ENCODE measurements around the gene AICDA.
"Not testable (repeated sequence)": the region's sequence is repeated elsewhere in the genome, so short reads cannot be mapped to it uniquely, and the experiment has no call there.

Gene AICDA

DNA sequence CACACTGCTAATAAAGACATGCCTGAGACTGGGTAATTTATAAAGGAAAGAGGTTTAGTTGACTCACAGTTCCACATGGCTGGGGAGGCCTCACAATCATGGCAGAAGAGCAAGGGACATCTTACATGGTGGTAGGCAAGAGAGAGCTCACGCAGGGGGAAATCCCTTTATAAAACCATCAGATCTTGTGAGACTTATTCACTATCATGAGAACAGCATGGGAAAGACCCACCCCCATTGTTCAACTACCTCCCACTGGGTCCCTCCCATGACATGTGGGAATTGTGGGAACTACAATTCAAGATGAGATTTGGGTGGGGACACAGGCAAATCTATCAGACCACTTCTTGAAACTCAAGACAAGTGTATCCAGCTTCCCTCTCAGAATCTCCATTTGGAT, 1.2 kb upstream of the AICDA start:
- not testable (repeated sequence) for FAIRE-seq; DNase-seq (ENCODE audit: low spot score)

DNA sequence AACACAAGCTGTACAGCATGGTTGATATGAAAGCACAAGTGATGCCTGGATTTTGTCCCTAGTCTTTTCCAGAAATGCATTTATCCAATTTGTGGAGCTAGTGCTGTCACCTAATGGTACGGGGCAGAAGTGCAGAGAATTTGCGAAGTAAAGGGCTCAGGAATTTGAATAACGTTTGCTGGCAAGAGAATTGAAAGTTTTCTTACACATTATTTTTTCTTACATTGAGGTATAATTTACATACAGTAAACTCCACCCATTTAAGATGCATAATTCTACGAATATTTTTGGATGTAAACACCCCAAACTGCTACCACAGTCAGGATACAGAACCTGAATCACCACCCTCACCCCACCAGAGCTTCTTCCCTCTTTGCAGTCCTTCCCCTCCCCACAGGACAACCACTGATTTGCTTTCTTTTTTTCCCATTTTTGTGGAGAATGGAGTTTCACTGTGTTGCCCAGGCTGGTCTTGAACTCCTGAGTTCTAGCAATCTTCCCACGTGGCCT, 3.5 kb downstream of the AICDA start:
- peak; percentile 78 for DNase-seq (ENCODE audit: low spot score)
- FAIRE-seq, result no peak

DNA sequence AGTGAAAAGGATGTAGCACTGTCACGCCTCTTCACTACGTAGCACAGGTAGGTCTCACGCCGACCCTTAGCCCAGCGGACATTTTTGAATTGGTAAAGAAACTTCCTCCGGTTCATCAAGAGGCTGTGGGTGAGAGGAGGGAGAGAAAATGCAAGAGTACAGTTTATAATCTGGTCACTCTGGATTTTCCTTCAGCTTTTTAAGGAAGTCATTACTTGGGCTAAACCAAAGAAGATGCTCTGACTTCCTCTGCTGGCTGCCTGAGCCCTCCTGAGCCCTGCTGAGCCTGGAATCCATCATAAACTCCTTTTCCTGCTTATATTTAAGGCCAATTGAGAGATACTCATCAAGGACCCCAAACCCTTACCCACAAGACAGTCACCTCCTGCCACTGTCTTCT, 5.8 kb downstream of the AICDA start:
- DNase-seq (ENCODE audit: low spot score) (no peak), FAIRE-seq (no peak)

DNA sequence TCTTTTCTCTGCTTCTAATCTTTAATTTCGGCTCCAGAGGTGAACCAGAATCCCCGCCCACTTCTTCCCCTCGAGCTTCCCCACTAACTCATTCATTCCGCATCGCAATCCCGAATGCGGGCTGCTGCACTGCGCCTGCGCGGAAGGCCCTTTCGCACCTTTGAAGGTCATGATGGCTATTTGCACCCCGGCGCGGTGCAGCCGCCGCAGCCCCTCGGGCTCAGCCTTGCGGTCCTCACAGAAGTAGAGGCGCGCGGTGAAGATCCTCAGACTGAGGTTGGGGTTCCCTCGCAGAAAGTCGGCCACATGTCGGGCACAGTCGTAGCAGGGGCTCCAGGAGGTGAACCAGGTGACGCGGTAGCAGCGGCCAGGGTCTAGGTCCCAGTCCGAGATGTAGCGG, 7.6 kb downstream of the AICDA start:
- FAIRE-seq (peak; percentile 13), DNase-seq (ENCODE audit: low spot score) (no peak)

DNA sequence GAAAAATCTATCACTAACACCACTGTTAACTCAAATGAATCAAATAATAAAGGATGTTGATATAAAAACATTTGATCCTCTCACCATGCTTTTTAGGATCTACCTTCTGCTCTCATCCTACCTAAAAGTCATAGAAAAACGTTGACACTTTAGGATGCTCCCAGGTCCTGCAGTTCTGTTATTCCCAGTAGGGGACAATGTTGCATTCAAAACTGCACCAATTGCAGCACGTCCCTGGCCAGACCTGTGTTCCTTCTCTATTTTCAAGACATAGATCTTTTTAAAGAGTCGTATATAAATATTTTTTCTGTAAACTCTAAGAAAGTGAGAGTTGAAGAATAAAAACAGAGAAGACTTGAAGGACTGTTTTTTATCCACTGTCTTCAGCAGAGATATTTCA, 8.8 kb downstream of the AICDA start:
- FAIRE-seq, result peak; percentile 70
- peak; percentile 26 for DNase-seq (ENCODE audit: low spot score)

DNA sequence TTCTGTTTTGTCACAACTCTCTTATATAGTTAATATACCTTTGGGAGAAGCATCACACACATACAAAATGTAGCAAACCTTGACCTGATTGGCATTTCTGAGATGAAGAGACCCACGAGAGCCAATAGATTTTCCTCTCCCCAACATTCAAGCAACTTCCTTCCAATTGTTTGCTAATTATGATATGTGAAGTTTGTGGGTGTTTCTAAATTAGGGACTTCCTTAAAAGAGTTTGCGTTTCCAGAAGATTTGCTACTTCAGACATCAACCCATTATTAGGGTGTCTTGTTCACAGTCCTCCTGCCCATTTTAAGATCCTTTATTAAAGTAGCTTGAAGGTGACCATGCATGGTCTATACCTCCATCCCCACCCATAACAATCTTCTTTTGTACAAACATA, 9.4 kb downstream of the AICDA start:
- FAIRE-seq, result no peak
- DNase-seq (ENCODE audit: low spot score), result no peak

DNA sequence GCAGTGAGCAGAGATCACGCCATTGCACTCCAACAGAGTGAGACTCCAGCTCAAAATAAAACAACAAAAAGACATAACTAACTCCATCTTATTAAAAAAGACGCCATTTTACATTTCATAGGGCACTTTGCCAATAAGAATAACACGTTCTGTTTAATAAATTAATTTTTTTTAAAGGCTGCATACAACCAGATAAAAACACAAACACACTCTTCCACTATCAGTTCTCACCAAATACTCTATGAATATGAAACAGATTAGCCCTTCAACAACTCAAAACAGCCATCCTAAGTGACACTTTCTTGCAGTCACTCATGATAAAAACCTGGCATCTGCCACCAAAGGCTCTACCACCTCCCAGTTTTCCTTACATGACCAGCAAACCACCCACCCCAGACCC, 16.1 kb downstream of the AICDA start:
- DNase-seq (ENCODE audit: low spot score), result no peak
- no peak for FAIRE-seq

DNA sequence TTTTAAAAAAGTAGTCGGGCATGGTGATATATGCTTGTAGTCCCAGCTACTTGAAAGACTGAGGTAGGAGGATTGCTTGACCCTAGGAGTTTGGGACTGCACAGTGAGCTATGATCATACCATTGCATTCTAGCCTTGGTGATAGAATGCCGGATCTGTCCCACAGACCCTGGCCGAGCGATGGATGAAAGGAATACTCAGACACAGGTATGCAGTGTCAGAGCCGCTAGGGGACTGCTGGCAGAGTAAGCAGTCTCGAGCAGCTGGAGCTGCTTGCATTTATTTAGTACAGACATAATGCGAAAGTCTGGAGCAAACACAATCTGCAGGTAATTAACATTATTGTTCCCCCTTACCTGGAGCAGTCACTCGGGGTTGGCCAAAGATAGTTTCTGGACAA, 18.6 kb downstream of the AICDA start:
- no peak for DNase-seq (ENCODE audit: low spot score)
- no peak for FAIRE-seq

DNA sequence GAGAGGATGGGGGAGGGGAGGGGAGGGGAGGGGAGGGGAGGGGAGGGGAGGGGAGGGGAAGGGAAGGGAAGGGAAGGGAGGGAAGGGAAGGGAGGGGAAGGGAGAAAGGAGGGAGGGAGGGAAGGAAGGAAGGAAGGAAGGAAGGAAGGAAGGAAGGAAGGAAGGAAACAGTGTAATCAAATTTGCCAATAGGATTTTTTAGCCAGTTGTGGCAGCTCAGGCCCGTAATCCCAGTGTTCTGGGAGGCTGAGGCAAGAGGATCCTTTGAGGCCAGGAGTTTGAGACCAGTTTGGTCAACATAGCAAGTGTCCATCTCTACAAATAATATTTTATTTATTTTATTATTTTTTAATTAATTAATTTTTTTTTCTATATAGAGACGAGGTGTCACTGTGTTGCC, 19.4 kb downstream of the AICDA start:
- no peak for DNase-seq (ENCODE audit: low spot score)

DNA sequence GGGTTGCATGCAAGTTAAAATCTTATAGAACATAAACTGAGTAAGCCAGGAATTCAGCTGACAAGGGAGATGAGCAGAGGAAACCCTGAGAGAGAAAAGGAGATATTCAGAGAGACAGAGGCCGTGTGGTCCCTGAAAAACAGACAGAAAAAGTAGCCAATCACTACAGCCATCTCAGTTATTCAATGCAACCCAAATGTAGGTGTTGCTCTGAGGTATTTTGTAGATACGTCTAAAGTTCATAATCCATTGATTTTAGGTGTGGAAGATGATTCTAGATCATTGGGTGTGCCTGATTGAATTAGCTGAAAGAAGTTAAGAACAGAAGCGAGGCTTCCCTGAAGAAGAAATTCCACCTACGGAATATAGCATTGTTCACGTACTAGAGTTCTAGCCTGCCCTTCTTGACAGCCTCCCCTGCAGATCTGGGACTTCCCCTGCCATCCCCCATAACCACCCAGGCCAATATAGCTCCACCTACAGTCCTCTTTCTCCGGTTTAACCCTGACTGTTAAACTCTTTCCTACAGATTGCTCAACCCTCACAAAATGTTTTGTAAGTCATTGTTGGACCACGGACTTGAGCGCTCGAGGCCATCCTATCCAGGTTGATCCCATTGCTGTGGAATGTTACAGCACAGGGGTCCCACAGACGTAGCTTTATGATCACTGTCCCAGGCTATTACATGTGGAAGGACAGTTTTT, 21.7 kb downstream of the AICDA start:
- no peak for DNase-seq (ENCODE audit: low spot score)
- FAIRE-seq, result no peak

More for the DNA sequence above, 19.4 kb downstream of the AICDA start:
- no peak for FAIRE-seq

DNA sequence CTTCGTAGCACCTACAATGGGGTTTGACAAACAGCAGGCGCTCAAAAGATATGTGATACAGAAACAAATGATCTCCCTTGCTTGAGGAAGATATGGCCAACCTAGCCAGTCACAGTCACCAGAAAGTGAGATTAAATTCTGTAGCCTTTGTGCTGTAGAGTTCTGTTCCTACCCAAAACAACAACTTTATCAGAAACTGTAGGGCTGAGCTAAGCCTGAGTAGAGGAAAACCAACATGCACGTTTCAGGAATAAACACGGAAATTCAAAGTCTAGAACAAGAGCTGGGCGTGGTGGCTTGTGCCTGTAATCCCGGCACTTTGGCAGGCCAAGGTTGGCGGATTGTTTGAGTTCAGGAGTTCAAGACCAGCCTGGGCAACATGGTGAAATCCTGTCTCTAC, 23.0 kb downstream of the AICDA start:
- FAIRE-seq (no peak), DNase-seq (ENCODE audit: low spot score) (no peak)

DNA sequence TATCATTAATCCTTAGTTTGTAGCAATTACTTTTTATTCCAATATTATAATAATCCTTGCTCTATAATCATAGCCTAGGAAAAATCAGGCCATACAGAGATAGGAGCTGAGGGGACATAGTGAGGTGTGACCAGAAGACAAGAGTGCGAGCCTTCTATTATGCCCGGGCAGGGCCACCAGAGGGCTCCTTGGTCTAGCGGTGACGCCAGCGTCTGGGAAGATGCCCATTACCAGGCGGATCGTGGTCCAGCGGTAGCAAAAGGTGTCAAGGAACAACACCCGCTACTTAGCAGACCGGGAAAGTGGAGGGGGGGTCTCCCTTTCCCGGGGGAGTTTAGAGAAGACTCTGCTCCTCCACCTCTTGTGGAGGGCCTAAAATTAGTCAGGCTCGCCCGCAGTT, 28.2 kb downstream of the AICDA start:
- not testable (repeated sequence) for FAIRE-seq; DNase-seq (ENCODE audit: low spot score)

DNA sequence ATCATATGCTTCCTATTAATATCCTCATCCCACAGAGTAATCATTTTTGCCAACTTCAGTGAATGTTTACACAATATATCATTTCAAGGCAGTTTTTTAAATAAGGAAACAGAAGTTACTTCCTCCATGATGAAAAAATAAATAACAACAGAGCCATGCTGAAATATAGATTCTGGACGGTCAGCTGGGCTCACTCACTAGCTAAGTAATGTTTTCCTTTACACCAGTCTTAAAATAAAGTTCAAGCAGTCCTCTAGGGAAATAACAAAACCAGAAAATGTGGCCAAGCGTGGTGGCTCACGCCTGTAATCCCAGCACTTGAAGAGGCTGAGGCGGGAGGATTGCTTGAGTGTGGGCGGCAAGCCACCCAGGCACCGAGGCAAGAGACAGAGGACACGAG, 28.7 kb downstream of the AICDA start:
- FAIRE-seq, result no peak
- no peak for DNase-seq (ENCODE audit: low spot score)

DNA sequence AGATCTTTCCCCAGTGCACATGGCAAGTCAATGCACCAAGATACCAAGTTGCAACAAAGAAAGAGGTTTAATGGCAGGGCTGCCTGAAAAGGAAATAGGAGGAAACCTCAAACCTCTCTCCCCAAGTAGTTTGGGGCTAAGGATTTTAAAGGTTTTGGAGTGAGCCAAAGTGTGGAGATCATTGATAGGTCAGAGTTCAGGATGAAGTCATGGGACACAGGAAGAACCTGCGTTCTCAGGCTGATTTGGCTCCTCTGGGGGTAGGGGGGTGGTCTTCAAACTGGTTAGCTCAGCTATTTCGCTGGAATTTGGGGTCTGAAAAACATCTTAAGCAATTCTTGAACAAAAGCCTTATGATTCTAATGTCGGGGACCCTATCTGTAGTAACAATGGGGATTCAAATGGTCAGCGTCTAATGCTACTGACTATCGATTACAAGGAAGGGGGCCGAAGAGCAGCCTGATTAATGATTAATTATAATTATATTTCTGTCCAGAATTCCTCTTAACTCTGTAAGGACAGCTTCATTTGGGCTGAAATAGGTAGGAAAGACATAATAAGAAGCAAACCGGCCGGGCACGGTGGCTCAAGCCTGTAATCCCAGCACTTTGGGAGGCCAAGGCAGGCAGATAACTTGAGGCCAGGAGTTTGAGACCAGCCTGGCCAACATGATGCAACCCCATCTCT, 31.4 kb downstream of the AICDA start:
- FAIRE-seq (peak; percentile 56), DNase-seq (ENCODE audit: low spot score) (no peak)

DNA sequence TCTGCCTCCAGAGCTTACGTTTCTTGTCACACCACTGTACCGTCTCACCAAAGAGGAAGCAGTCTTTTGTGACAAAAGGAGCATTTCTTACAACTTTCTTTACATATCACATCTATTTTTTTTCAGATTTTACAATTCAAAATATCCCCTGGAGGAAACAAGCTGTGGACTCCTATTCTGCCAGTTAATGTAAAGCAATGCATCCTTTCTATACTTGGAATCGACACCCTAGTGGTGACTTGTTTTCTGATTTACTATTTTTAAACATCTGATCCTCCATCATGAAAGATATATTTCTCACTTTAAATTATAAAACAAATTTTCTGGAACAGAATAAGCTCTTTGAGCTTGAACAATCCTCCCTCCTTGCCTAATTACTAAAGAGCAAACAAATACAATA, 34.8 kb downstream of the AICDA start:
- DNase-seq (ENCODE audit: low spot score) (no peak), FAIRE-seq (no peak)

DNA sequence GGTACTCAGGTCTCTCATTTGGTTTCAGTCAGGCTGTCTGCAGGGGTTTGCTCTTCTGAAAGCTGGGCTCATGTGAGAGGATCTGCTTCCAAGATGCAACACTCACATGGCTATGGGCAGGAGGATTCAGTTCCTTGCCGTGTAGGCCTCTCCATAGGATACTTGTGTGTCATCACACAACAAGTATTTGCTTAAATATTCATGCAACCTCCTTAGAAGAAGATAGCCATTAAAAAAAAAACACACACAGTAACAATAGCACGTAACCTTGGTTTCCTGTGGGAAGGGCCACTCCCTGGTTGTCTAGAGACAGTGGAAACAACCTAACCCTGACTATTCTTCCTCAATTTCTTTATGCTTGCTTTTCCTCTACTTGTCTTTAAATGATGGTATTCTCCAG, 40.2 kb downstream of the AICDA start:
- FAIRE-seq (no peak), DNase-seq (ENCODE audit: low spot score) (no peak)

DNA sequence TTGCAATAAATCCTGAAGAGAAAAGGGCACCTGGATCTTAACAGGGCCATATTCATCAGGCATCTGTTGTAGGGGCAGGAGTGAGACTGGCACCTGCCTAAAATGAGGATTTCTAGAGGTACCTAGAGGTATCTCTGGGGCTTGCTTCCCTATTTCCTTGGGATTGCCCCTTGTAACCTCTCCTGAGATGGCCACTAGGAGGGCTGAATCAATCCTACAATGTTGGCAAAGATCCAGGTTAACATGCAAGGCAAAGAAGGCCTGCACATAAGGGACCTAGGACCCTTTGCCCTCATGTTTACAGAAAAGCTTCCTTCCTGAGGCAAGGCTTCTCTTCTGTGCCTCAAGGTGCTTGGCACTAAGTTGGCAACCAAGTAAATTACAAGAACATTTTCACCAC, 46.1 kb downstream of the AICDA start:
- DNase-seq (ENCODE audit: low spot score) (no peak), FAIRE-seq (peak; percentile 58)

DNA sequence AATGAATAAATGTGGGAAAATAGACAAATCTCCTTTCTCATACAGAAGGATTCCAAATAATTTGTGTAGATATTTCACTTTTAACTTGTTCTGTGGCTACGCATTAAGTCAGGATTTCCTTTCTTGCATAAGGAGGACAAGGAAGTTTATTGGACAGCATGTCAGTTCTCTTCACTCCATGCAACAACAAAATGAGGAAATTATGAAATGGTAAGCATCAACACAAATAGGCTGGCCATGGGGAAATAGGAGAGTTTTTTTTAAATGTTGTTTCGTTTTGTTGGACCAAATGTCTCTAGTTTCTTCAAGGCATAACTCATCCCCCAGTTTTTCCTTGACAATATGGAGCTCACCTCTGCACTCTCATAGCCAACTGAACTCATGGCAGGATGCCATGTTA, 46.6 kb downstream of the AICDA start:
- not testable (repeated sequence) for DNase-seq (ENCODE audit: low spot score)
- peak; percentile 5 for FAIRE-seq

DNA sequence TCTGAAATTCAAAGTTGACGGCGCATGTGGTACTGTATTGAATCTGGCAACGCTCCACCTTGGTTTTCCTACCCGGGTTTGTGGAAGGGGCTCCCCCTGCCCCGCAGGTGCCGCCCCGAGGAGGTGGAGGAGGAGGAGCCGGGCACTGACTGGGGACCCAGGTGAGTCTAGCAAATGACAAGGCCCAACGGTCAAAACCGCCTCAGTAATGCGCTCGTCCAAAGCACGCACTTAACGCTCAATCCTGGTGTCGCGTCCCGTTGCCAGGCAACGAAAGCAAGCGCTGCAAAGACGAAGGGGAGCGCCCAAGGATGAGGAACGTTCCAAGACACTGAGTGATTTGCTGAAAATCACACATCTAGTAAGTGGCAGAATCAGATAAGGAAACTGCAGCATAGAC, 48.0 kb downstream of the AICDA start:
- peak; percentile 23 for FAIRE-seq
- DNase-seq (ENCODE audit: low spot score), result no peak

DNA sequence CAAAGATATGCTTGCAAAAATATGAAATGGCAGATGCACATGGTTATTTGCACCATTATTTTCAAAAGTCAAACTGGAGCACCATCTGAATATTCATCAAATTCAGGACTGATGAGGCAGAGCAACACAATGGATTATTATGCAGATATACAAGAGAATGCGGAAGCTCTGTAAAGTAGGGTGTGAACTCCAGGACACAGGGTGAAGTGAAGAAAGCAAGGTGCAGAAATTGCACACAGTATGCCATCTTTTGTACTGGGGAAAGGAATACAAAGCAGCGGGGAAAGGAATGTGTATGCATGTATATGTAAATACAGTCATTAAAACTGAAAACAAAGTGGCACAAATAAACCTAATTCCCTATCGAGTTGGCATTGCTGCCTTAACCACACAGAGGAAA, 49.3 kb downstream of the AICDA start:
- no peak for DNase-seq (ENCODE audit: low spot score)
- no peak for FAIRE-seq

DNA sequence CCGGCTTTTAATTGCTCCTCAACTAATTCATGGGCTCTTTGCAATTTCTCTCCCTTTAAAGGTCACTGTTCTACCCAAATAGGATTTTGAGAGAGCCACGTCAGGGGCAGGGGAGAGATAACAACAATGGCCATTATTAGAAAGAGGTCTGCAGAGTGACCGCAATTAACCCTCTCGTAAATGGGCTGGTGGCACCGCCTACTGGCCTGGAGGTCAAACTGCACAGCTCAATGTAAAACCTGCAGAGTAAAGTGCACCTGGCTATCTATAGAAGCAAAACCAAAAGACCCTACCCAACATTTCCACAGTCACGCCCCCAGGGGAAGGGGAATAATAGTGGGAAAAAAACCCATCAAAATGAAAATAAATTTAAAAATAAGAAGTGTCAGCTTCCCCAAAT, 50.3 kb downstream of the AICDA start:
- FAIRE-seq, result no peak
- DNase-seq (ENCODE audit: low spot score), result no peak

DNA sequence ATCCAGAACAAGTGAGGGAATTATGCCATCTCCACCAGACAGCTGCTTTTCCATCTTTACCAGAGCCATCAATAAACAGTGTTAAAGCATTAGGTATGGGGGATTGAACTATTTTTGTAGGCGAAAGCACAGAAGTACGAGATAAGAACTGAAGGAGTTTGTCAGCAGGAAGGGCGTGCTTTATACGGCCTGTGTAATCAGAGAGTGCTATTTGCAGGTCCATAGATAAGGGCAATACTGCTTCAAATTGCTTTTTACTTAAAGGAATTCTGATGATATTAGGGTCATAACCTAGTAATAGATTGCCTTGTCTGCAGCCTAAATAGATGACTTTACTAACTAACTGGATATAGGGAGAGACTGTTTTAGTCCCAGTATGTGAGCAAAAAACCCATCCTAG, 51.6 kb downstream of the AICDA start:
- DNase-seq (ENCODE audit: low spot score), result no peak
- no peak for FAIRE-seq

DNA sequence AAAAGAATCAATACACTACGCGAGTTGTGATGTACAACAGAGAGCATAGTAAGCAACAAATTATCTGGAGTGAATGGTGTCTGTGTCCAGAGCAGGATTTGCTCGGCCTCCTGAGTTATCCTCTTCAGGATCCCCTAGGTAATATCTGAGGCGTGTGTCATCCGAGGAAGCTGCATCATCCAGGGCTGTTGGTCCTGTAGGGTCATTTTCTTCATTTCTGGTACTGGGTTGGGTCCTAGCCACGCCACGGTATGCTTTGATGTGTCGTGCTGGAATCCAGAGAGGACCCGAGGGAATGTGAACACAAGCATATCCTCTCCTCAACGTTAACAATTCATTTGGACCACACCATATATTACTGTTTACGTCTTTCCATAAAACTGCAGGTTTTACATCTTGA, 53.0 kb downstream of the AICDA start:
- FAIRE-seq, result peak; percentile 87
- DNase-seq (ENCODE audit: low spot score), result peak; percentile 50
